Lung (tissue), 12 donors: ENCODE measurements around the gene SLMAP. TPM values are rescaled to one million over a fixed set of nuclear protein-coding genes. Genes with fewer than 3 reads are reported as not detected.

Experiments used
- ATAC-seq: fragments of 200-7000 bp; cut with Tn5 transposase; one replicate; pipeline ENCODE4 v1.9.1; 2020; ENCODE audit warnings: moderate number of reproducible peaks; ENCODE audit not compliant: insufficient read depth, low FRiP score
- DNase-seq, 3 donors: peaks; one replicate each; pipeline ENCODE4 v3.0.0-alpha.2; 2013 to 2017
- H3K27ac ChIP-seq, 2 donors: one replicate each; pipeline ENCODE4 v1.5.1; 2013; ENCODE audit warnings: mild to moderate bottlenecking in 2 of 2, moderate library complexity in 2 of 2, control low read depth in 1 of 2, inconsistent platforms in 1 of 2, low read depth in 1 of 2, low read length in 1 of 2
- H3K27me3 ChIP-seq, 3 donors: one replicate each; pipeline ENCODE4 v1.5.1; 2013; ENCODE audit warnings: low read length in 2 of 3; ENCODE audit not compliant: control insufficient read depth in 3 of 3, insufficient read depth in 3 of 3
- H3K36me3 ChIP-seq, 4 donors: one replicate each; pipeline ENCODE4 v1.5.1; 2013; ENCODE audit warnings: low read length in 4 of 4, mild to moderate bottlenecking in 1 of 4, moderate library complexity in 1 of 4; ENCODE audit not compliant: control insufficient read depth in 4 of 4, insufficient read depth in 4 of 4
- H3K4me1 ChIP-seq, 5 donors: one replicate each; pipeline ENCODE4 v1.5.1; 2013; ENCODE audit warnings: low read length in 5 of 5, mild to moderate bottlenecking in 2 of 5, moderate library complexity in 1 of 5; ENCODE audit not compliant: control insufficient read depth in 5 of 5, insufficient read depth in 5 of 5
- H3K4me3 ChIP-seq: one replicate; pipeline ENCODE4 v1.5.1; 2013; ENCODE audit warnings: mild to moderate bottlenecking, control low read depth, moderate library complexity
- H3K9ac ChIP-seq, 2 donors: one replicate each; pipeline ENCODE4 v1.5.1; 2013; ENCODE audit warnings: low read length in 2 of 2, control low read depth in 1 of 2; ENCODE audit not compliant: insufficient read depth in 1 of 2
- H3K9me3 ChIP-seq, 4 donors: one replicate each; pipeline ENCODE4 v1.5.1; 2013; ENCODE audit warnings: low read length in 3 of 4, mild to moderate bottlenecking in 1 of 4, moderate library complexity in 1 of 4; ENCODE audit not compliant: control insufficient read depth in 4 of 4, insufficient read depth in 3 of 4
- CTCF ChIP-seq: IDR thresholded peaks from 2 replicates; pipeline ENCODE4 v1.5.1; 2012; ENCODE audit warnings: mild to moderate bottlenecking; ENCODE audit errors: control extremely low read depth, extremely low read depth
- WGBS, 2 donors: extraction: QIAGEN DNeasy Blood & Tissue Kit; methylation state at CpG; one replicate each; pipeline ENCODE4 v1.1.7; 2013; 5-methylcytosine and 5-hydroxymethylcytosine counted together
- polyA plus RNA-seq, 2 donors: library from polyadenylated mRNA; stranded (reverse); fragments of 200-250 nt; gene quantifications; one replicate each; pipeline ENCODE4 v1.2.1, GENCODE V29; 2013
- total RNA-seq, 2 donors: library from RNA; depleted of rRNA in 1 of 2; stranded (reverse); fragments of >200 nt in 1 of 2; gene quantifications; one replicate each; pipeline ENCODE4 v1.2.1, GENCODE V29; 2014 to 2021
- donor health status: control.
- donor health status: control.
- donor health status: Bipolar disorder and iron deficiency.
- donor health status: healthy.
- donor health status: DM: yes; HTN: yes; CAD: no.

SLMAP gene
- total and polyA plus RNA-seq, 4 donors: 11.4 to 118 (median 47.2) TPM

- no peak for TF ChIP-seq CTCF
- no peak overlapping the region for H3K4me3 ChIP-seq
- H3K27me3 ChIP-seq: no peaks in the 10 kb centered on the region
- no peaks in the 10 kb centered on the region for H3K36me3 ChIP-seq
- DNase-seq: peak in 2 of 3 donors; percentile 39 to 64
- H3K4me1 ChIP-seq: peaks cover 3 to 12% (median 4%) of the 10 kb centered on the region in 5 donors
- H3K9ac ChIP-seq: no peak overlapping the region
- ATAC-seq: no peak
- H3K27ac ChIP-seq: no peak overlapping the region
- no peaks in the 10 kb centered on the region for H3K9me3 ChIP-seq
Measured at GRCh38 chr3:57816471-57817095, 60.5 kb downstream of the SLMAP start.

- Histone ChIP-seq H3K27me3 (no peaks in the 10 kb centered on the region), H3K4me1 (peaks cover 3 to 20% (median 12%) of the 10 kb centered on the region in 5 donors), H3K4me3 (no peak overlapping the region), H3K27ac (no peak overlapping the region), H3K9ac (no peak overlapping the region), H3K36me3 (no peaks in the 10 kb centered on the region), H3K9me3 (no peaks in the 10 kb centered on the region)
- ATAC-seq (no peak), DNase-seq (peak in 1 of 3 donors; percentile 25)
- no peak for TF ChIP-seq CTCF
Measured at GRCh38 chr3:57818772-57819171, 62.7 kb downstream of the SLMAP start.

- Histone ChIP-seq H3K36me3 (no peaks in the 10 kb centered on the region), H3K4me1 (peaks cover 3 to 20% (median 12%) of the 10 kb centered on the region in 5 donors), H3K4me3 (no peak overlapping the region), H3K27ac (no peak overlapping the region), H3K27me3 (no peaks in the 10 kb centered on the region), H3K9ac (no peak overlapping the region), H3K9me3 (no peaks in the 10 kb centered on the region)
- no peak for DNase-seq
- ATAC-seq: no peak
- no peak for TF ChIP-seq CTCF
- 95% methylated on average over 6 of the region's 6 CpGs for WGBS, 2 donors
Measured at GRCh38 chr3:57820479-57820878, 64.4 kb downstream of the SLMAP start.

GRCh38 chr3:57821765-57822164, 65.7 kb downstream of the SLMAP start:
- H3K4me1 ChIP-seq: peaks cover 3 to 19% (median 16%) of the 10 kb centered on the region in 5 donors
- no peaks in the 10 kb centered on the region for H3K36me3 ChIP-seq
- H3K27ac ChIP-seq: no peak overlapping the region

More at GRCh38 chr3:57821765-57822164, 65.7 kb downstream of the SLMAP start:
- no peak for ATAC-seq
- H3K4me3 ChIP-seq: no peak overlapping the region
- no peak overlapping the region for H3K9ac ChIP-seq
- H3K9me3 ChIP-seq: no peaks in the 10 kb centered on the region
- DNase-seq: no peak
- H3K27me3 ChIP-seq: no peaks in the 10 kb centered on the region
- TF ChIP-seq CTCF: no peak
